HG03575 (cell line): ENCODE data around the gene LAMA3.

Experiments
- ATAC-seq: cut with Tn5 transposase; IDR thresholded peaks from one replicate; pipeline ENCODE4 v1.9.1; 2021; ENCODE audit not compliant: unreplicated experiment, insufficient number of reproducible peaks, low FRiP score; ENCODE audit errors: extremely low read depth

Gene LAMA3

GRCh38 chr18:23859466-23860336, 170.4 kb downstream of the LAMA3 start:
- no peak for ATAC-seq

DNA sequence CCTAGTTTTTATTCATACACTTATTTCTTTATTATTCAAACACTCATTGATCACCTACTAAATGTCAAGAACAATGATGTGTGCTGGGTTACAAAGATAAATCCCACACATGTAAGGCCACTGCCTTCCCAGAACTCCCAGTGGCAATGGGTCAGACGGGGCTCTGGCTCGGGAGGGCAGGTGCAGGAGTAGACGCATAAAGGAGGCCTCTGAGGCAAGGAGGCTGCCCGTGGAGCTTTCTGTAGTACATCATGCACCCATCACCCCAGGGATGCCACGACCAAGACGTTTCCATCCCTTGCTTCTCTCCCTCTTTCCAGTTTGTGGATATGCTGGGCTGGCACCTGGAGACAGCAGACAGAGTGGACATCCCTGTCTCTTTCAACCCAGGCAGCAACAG, 172.1 kb downstream of the LAMA3 start:
- no peak for ATAC-seq

GRCh38 chr18:23861805-23862470, 172.7 kb downstream of the LAMA3 start:
- no peak for ATAC-seq

- ATAC-seq = no peak
Measured at GRCh38 chr18:23864624-23865023, 175.4 kb downstream of the LAMA3 start.

GRCh38 chr18:23867006-23867405, 177.8 kb downstream of the LAMA3 start:
- no peak for ATAC-seq

DNA sequence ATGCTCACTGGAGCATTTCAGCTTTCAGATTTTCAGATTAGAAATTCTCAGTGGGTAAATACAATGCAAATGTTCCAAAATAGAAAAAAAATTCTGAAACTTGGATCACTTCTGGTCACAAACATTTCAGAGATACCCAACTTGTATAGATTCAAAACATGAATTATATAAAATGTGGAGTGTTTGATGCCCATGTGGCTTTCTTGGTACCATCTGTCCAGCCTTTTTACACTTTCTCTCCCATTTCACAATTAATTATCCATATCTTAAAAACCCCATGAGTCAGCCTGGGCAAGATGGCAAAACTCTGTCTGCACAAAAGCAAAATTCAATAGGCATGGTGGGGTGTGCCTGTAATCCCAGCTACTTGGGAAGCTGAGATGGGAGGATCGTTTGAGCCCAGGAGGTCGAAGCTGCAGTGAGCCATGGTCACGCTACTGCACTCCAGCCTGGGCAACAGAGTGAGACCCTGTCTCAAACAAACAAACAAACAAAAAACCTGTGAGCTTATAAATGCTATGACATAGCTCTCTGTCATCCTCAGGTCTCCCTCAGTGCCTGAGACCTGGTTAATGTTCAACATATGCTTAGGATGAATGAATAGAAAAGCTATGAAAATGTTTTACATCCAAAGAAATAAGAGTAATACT, 179.0 kb downstream of the LAMA3 start:
- no peak for ATAC-seq

GRCh38 chr18:23870676-23871380, 181.6 kb downstream of the LAMA3 start:
- ATAC-seq = no peak

DNA sequence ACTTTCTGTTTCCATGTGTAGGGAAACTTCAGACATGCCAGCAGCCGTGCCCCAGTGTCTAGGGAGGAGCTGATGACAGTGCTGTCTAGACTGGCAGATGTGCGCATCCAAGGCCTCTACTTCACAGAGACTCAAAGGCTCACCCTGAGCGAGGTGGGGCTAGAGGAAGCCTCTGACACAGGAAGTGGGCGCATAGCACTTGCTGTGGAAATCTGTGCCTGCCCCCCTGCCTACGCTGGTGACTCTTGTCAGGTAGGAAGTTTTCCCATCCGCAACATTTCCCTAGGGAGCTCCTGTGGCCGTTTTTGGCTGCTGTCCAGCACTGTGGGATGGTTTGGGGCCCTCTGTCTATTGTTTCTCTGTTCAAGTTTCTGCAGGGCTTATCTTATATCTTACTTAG, 182.2 kb downstream of the LAMA3 start:
- no peak for ATAC-seq

DNA sequence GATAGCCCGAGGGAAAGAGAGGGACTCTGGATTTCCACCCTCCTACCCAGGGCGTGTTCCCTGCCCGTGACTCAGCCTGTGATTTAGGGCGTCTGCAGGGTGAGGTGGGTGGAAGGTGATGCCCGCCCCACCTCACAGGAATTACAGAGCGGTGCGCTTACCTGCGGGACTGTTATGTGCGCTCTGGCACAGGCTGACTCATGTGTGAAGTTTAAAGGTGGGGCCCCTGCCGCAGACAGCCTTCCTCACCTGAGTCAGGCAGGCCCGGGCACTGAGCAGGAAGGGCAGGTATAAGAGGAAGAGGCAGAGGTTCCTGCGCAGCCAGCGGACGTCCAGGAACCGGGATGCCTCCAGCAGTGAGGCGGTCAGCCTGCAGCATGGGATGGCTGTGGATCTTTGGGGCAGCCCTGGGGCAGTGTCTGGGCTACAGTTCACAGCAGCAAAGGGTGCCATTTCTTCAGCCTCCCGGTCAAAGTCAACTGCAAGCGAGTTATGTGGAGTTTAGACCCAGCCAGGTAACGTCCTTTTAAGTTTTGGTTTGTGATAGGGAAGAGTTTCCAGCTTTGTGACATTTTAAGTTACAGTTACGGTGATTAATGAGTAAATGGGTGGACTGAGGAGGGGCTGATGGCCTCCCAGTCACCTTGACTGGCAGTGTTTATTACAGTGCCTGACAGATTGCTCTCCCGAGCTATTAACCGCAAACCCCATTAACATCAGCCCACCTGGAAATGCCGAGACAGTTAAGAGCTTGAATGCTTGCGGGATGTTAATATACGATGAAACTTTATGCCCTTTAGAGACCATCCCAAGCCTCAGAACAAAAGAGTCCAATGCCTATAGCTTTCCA, 183.7 kb downstream of the LAMA3 start:
- ATAC-seq = no peak

DNA sequence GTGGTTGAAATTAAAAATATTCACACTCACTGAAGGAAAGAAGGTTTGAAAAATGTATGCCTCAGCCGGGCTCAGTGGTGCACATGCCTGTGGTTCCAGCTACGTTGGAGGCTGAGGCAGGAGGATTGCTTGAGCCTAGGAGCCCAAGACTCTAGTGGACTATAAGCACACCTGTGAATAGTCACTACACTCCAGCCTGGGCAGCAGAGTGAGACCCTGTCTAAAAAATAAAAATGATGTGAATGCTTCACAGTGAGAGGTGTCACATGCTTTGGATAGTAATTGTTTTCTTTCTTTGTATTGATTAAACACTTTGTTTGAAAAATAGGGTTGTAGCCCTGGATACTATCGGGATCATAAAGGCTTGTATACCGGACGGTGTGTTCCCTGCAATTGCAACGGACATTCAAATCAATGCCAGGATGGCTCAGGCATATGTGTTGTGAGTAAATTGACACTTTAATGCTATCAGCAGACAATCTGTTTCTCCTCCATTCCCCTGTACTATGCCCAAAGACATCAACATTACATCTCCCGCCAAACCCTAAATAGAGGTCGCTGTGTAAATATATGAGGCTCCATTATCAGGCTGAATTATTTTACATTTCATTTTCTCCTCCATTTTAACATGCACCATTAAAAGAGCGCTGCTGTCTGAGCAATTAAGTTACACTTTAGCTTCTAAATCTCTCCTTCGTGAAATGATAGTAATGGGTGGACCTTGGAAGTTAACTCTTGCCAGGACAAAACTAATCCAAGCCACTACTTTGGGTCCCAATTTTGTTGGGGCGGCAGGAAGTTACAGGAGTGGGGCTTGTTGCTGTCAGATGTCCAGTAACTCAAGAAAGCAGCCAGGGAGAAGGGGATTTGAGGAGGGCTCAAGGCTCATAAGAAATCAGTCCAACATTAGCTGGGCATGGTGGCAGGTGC, 187.0 kb downstream of the LAMA3 start:
- no peak for ATAC-seq

GRCh38 chr18:23876921-23877320, 187.7 kb downstream of the LAMA3 start:
- no peak for ATAC-seq

- ATAC-seq = no peak
Measured at GRCh38 chr18:23877371-23877770, 188.1 kb downstream of the LAMA3 start.

- ATAC-seq = no peak
Measured at GRCh38 chr18:23878336-23878900, 189.2 kb downstream of the LAMA3 start.

DNA sequence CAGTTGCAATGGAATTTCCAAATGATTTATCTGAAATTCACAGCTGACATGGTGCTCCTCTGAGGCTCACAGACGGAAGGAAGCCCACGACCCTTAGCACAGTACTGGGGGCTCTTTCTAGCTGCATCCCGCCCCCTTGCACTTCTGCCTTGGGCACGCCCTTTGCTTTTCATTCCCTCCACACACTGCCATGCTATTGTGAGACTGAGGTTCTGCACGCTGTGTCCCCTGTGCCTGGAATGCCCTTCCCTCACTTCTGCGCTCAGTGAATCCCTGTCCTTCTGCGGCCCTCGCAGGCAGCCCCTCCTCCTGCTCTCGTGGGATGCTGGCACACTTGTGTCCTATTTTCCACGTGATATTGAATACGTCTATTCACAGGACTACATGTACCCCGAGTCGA, 189.9 kb downstream of the LAMA3 start:
- ATAC-seq = no peak

- ATAC-seq = no peak
Measured at GRCh38 chr18:23879544-23879943, 190.3 kb downstream of the LAMA3 start.

DNA sequence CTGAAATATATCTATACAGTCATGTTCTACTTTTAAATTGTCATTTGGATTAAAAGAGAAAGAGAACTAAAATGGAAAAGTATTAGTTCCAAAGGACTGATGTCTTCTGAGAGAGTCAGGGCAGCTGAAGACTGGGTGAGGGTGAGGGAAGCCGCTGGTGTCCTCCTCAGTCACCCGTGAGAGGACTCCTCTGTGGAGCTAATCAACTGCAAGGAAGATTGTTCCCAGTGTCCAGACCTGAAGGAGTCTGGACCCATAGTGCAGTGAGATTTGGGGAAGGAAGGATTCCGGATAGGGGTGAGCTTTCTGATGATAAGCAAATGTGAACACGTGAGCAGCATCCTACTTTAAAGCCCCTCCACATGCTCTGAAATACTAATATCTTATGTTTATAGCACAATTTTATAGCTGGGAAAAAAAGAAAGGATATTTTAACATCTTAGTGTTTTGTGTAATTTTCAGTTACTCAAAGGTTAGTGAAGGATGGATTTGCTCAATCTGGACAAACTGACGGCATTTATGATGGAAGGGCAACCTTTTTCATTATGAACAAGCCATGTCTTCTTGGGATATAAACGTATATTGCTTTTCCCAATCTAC, 190.8 kb downstream of the LAMA3 start:
- no peak for ATAC-seq
